ENCODE results near the gene SCUBE1. TPM values are rescaled to one million over a fixed set of nuclear protein-coding genes. Genes with fewer than 3 reads are reported as not detected.

SCUBE1 gene
- polyA plus RNA-seq, 1 of the 3 experiments (the other 2 are of a cell fraction) = 0.56 TPM

DNA sequence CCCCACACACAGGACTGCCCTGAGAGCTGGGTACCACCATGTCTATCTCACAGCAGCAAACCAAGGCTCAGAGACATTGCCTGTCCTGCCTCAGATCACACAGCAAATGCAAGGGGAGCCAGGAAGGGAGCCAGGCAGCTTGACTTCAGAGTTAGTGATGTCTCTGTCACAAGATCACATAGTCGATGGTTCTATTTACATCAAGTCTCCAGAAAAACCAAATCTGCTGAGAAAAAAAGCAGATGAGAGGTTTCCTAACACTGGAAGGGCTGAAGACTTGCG lies 16.1 kb downstream of the SCUBE1 start (continued):
- no peak for TF ChIP-seq SMC3 (IDR thresholded peaks at IDR 0.05; ENCODE audit: low read depth, low read length)
- TF ChIP-seq POLR2AphosphoS5 (IDR thresholded peaks at IDR 0.05; ENCODE audit: low read depth, low read length) = no peak
- TF ChIP-seq FOXM1 (IDR thresholded peaks at IDR 0.05; ENCODE audit: low read depth) = no peak

DNA sequence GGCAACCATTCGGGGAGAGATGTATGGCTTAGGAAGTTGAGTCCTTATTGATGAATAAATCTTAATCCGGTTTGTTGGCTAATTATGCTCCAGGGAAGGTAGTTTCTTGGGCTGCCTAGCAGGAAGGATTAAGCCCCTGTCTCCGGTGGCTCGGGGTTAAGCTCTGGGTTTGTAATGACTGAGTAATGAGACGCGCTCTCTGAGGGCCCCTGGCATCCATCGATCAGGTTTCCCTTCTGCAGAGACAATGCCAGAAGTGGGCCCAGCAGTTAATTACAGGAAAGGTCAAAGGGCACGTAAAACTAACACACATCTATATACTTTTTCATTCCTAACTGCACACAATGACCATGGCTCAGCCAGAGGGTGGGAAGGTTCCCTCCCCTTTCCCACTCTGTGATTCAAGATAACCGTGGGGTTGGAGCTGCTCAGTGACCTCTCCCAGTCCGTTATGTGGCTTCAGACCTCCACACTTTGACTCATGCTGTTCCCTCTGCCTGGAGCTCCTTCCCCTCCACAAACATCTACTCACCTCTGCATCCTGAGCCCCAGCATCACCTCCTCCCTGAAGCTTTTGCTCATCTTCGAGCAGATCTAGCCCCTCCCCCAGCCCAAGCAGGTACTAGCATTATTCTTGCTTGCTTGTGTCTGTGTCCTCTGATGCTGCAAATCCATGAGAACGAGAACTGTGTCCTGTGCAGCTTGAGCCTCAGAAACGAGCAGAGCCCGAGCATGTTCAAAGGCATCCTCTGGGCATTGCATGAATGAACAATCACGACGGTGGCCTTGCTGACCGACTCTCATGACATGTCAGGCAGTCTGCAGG lies 16.6 kb downstream of the SCUBE1 start:
- Histone ChIP-seq H3K4me3 (ENCODE audit: low read depth in 2 of 2, low read length in 1 of 2) (no peak overlapping the region), H4K20me1 (ENCODE audit: insufficient read depth) (no peaks in the 10 kb centered on the region), H3K36me3 (replicated peaks in 1 of 2; ENCODE audit: control insufficient read depth in 1 of 2, insufficient read depth in 2 of 2, low read length in 1 of 2) (no peaks in the 10 kb centered on the region), H3K9me3 (no peaks in the 10 kb centered on the region), H2AFZ (ENCODE audit: low read depth) (no peak overlapping the region), H3K4me1 (ENCODE audit: control insufficient read depth in 1 of 2, insufficient read depth in 2 of 2, low read depth in 1 of 2, low read length in 1 of 2) (peaks cover 0 to 4% of the 10 kb centered on the region in 2 experiments; a peak in 1 of 4 replicates), H3F3A (replicated peaks; ENCODE audit: insufficient read depth) (no peaks in the 10 kb centered on the region), H3K79me2 (ENCODE audit: insufficient read depth) (no peaks in the 10 kb centered on the region), H3K27me3 (ENCODE audit: insufficient read depth) (no peaks in the 10 kb centered on the region), H3K4me2 (no peak overlapping the region), H3K9me2 (no peaks in the 10 kb centered on the region), H3K27ac (ENCODE audit: low read depth in 2 of 2, low read length in 1 of 2) (no peak overlapping the region), H3K9ac (no peak overlapping the region)
- POLR2A ChIA-PET = no interaction called here
- DNase-seq = no peak
- 65% methylated on average over 16 of the region's 17 CpGs for WGBS (ENCODE audit: low lambda C conversion rate)
- TF ChIP-seq, protein P1, sequence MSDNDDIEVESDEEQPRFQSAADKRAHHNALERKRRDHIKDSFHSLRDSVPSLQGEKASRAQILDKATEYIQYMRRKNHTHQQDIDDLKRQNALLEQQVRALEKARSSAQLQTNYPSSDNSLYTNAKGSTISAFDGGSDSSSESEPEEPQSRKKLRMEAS (IDR thresholded peaks at IDR 0.05; ENCODE audit: low read depth) = no peak
- TF ChIP-seq TEAD4 (IDR thresholded peaks at IDR 0.05; ENCODE audit: borderline replicate concordance, insufficient read depth) = no peak
- TF ChIP-seq NFIC (IDR thresholded peaks at IDR 0.05; ENCODE audit: borderline replicate concordance) = no peak
- TF ChIP-seq TCF12 (IDR thresholded peaks at IDR 0.05) = no peak
- no peak for TF ChIP-seq JUND (IDR thresholded peaks at IDR 0.05)
- TF ChIP-seq NRF1 (IDR thresholded peaks at IDR 0.05; ENCODE audit: low read depth, low read length) = no peak
- no peak for TF ChIP-seq GATA2 (CRISPR knock-in tag; IDR thresholded peaks at IDR 0.05)
- TF ChIP-seq FOXM1 (IDR thresholded peaks at IDR 0.05; ENCODE audit: low read depth) = no peak
- TF ChIP-seq EP300 (IDR thresholded peaks at IDR 0.05; ENCODE audit: borderline replicate concordance in 1 of 2, low read depth in 1 of 2, low read length in 1 of 2) = no peak
- TF ChIP-seq MEF2A (IDR thresholded peaks at IDR 0.05; ENCODE audit: borderline replicate concordance, low read depth) = no peak
- no peak for TF ChIP-seq EZH2phosphoT487 (IDR thresholded peaks at IDR 0.05; ENCODE audit: borderline replicate concordance, low read depth)
- TF ChIP-seq, protein P2, sequence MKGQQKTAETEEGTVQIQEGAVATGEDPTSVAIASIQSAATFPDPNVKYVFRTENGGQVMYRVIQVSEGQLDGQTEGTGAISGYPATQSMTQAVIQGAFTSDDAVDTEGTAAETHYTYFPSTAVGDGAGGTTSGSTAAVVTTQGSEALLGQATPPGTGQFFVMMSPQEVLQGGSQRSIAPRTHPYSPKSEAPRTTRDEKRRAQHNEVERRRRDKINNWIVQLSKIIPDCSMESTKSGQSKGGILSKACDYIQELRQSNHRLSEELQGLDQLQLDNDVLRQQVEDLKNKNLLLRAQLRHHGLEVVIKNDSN (IDR thresholded peaks at IDR 0.05; ENCODE audit: borderline replicate concordance, low read depth) = no peak
- TF ChIP-seq, protein P3, sequence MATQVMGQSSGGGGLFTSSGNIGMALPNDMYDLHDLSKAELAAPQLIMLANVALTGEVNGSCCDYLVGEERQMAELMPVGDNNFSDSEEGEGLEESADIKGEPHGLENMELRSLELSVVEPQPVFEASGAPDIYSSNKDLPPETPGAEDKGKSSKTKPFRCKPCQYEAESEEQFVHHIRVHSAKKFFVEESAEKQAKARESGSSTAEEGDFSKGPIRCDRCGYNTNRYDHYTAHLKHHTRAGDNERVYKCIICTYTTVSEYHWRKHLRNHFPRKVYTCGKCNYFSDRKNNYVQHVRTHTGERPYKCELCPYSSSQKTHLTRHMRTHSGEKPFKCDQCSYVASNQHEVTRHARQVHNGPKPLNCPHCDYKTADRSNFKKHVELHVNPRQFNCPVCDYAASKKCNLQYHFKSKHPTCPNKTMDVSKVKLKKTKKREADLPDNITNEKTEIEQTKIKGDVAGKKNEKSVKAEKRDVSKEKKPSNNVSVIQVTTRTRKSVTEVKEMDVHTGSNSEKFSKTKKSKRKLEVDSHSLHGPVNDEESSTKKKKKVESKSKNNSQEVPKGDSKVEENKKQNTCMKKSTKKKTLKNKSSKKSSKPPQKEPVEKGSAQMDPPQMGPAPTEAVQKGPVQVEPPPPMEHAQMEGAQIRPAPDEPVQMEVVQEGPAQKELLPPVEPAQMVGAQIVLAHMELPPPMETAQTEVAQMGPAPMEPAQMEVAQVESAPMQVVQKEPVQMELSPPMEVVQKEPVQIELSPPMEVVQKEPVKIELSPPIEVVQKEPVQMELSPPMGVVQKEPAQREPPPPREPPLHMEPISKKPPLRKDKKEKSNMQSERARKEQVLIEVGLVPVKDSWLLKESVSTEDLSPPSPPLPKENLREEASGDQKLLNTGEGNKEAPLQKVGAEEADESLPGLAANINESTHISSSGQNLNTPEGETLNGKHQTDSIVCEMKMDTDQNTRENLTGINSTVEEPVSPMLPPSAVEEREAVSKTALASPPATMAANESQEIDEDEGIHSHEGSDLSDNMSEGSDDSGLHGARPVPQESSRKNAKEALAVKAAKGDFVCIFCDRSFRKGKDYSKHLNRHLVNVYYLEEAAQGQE (IDR thresholded peaks at IDR 0.05; ENCODE audit: low read depth, low read length) = no peak
- TF ChIP-seq, protein P4, sequence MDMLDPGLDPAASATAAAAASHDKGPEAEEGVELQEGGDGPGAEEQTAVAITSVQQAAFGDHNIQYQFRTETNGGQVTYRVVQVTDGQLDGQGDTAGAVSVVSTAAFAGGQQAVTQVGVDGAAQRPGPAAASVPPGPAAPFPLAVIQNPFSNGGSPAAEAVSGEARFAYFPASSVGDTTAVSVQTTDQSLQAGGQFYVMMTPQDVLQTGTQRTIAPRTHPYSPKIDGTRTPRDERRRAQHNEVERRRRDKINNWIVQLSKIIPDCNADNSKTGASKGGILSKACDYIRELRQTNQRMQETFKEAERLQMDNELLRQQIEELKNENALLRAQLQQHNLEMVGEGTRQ (IDR thresholded peaks at IDR 0.05; ENCODE audit: borderline replicate concordance, low read depth, low read length) = no peak
- no peak for TF ChIP-seq GABPA (IDR thresholded peaks at IDR 0.05; ENCODE audit: low read depth)
- TF ChIP-seq FOSL2 (IDR thresholded peaks at IDR 0.05; ENCODE audit: borderline replicate concordance, low read depth) = no peak
- no peak for TF ChIP-seq YY1 (IDR thresholded peaks at IDR 0.05; ENCODE audit: low read depth)
- TF ChIP-seq MXI1 (IDR thresholded peaks at IDR 0.05; ENCODE audit: low read depth, low read length) = no peak
- TF ChIP-seq, protein P5, sequence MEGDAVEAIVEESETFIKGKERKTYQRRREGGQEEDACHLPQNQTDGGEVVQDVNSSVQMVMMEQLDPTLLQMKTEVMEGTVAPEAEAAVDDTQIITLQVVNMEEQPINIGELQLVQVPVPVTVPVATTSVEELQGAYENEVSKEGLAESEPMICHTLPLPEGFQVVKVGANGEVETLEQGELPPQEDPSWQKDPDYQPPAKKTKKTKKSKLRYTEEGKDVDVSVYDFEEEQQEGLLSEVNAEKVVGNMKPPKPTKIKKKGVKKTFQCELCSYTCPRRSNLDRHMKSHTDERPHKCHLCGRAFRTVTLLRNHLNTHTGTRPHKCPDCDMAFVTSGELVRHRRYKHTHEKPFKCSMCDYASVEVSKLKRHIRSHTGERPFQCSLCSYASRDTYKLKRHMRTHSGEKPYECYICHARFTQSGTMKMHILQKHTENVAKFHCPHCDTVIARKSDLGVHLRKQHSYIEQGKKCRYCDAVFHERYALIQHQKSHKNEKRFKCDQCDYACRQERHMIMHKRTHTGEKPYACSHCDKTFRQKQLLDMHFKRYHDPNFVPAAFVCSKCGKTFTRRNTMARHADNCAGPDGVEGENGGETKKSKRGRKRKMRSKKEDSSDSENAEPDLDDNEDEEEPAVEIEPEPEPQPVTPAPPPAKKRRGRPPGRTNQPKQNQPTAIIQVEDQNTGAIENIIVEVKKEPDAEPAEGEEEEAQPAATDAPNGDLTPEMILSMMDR (IDR thresholded peaks at IDR 0.05) = no peak
- TF ChIP-seq, protein P6, sequence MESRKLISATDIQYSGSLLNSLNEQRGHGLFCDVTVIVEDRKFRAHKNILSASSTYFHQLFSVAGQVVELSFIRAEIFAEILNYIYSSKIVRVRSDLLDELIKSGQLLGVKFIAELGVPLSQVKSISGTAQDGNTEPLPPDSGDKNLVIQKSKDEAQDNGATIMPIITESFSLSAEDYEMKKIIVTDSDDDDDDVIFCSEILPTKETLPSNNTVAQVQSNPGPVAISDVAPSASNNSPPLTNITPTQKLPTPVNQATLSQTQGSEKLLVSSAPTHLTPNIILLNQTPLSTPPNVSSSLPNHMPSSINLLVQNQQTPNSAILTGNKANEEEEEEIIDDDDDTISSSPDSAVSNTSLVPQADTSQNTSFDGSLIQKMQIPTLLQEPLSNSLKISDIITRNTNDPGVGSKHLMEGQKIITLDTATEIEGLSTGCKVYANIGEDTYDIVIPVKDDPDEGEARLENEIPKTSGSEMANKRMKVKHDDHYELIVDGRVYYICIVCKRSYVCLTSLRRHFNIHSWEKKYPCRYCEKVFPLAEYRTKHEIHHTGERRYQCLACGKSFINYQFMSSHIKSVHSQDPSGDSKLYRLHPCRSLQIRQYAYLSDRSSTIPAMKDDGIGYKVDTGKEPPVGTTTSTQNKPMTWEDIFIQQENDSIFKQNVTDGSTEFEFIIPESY (IDR thresholded peaks at IDR 0.05; ENCODE audit: borderline replicate concordance, low read depth) = no peak
- CTCF ChIA-PET = interaction anchor here (0.8 to 2.6 kb wide), 2 partner anchors 20 to 52 kb away, joined by 3 to 8 read pairs; no protein-coding TSS in a partner anchor

All from SK-N-SH (cell line).